Measurements from ENCODE around the gene ZFYVE28. TPM values are rescaled to one million over a fixed set of nuclear protein-coding genes. Genes with fewer than 3 reads are reported as not detected.

Gene ZFYVE28
- total RNA-seq, 1 experiment from 2014 or later: 19.2 TPM

DNA sequence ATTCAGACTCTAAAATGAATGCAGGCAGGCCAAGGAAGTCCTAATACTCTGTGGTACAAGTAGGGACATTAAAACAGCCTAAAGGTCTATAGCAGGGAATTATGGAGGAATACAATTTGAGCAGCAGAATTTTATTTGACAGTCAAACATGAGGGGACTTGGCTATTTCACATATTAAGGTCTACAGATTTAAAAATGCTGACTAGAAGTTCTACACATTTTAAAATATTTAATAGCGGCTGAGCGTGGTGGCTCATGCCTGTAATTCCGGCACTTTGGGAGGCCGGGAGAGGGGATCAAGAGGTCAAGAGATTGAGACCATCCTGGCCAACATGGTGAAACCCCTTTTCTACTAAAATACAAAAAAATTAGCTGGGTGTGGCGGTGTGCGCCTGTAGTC, 187.4 kb downstream of the ZFYVE28 start:
- no peak for ATAC-seq
- RAD21 ChIA-PET (ENCODE audit: low non-redundant PET in 1 of 2, low total read pairs in 2 of 2, uncharacterized antibody in 2 of 2, unreplicated experiment in 2 of 2): no interaction called here
- BruUV-seq (replicated peaks): no TSS peak

GRCh38 chr4:2226261-2226660, 192.2 kb downstream of the ZFYVE28 start:
- ATAC-seq: no peak
- Histone ChIP-seq H3K4me3 (replicated peaks in 1 of 2; ENCODE audit: low read depth in 1 of 2, low read length in 2 of 2) (no peak overlapping the region), H3K9me3 (ENCODE audit: control insufficient read depth in 1 of 2, insufficient read depth in 1 of 2, low read depth in 1 of 2, low read length in 2 of 2) (no peaks in the 10 kb centered on the region), H3K27ac (ENCODE audit: low read depth, low read length) (no peak overlapping the region), H3K27me3 (ENCODE audit: insufficient read depth, low read length) (no peaks in the 10 kb centered on the region), H3K79me2 (ENCODE audit: insufficient read depth, low read length) (no peaks in the 10 kb centered on the region), H3K4me2 (ENCODE audit: low read length) (no peak overlapping the region), H3K9ac (ENCODE audit: low read length) (no peak overlapping the region), H3K9me2 (ENCODE audit: insufficient read depth) (no peaks in the 10 kb centered on the region), H2AFZ (ENCODE audit: low read depth, low read length, poor library complexity, severe bottlenecking) (no peak overlapping the region), H3K4me1 (ENCODE audit: control insufficient read depth in 1 of 2, insufficient read depth in 2 of 2, low read length in 2 of 2) (peaks cover 0 to 7% of the 10 kb centered on the region in 2 experiments; a peak in 2 of 4 replicates), H4K20me1 (ENCODE audit: insufficient read depth) (0 out of 2 replicates have a peak, but pooled peaks cover 5% of the 10 kb centered on the region), H3K36me3 (ENCODE audit: control insufficient read depth in 1 of 2, insufficient read depth in 2 of 2, low read length in 2 of 2) (no peaks in the 10 kb centered on the region; a peak in 1 of 4 replicates)
- ChIA-PET POLR2A (no interaction called here), RAD21 (ENCODE audit: low non-redundant PET in 1 of 2, low total read pairs in 2 of 2, uncharacterized antibody in 2 of 2, unreplicated experiment in 2 of 2) (no interaction called here), CTCF (interaction anchor here (1.8 kb wide), 1 partner anchor 16 kb away, joined by 3 read pairs; the partner anchor contains the start of genes HAUS3 and POLN)
- intact Hi-C loops (cut with micrococcal nuclease): loop anchor here (10.0 kb wide), 1 partner anchor 489 kb away; no protein-coding TSS in a partner anchor
- DNase-seq (ENCODE audit: low read depth, low spot score): no peak
- BruUV-seq (replicated peaks): no TSS peak
- TF ChIP-seq REST (IDR thresholded peaks at IDR 0.05; ENCODE audit: low read depth) (no peak), SRF (IDR thresholded peaks at IDR 0.05; ENCODE audit: low read depth) (no peak), ZNF274 (IDR thresholded peaks at IDR 0.05; ENCODE audit: low read depth, low read length) (no peak), CEBPB (IDR thresholded peaks at IDR 0.05; ENCODE audit: low read depth) (no peak), FOSL1 (IDR thresholded peaks at IDR 0.05; ENCODE audit: low read depth) (no peak), EZH2phosphoT487 (IDR thresholded peaks at IDR 0.05; ENCODE audit: borderline replicate concordance) (no peak), EZH2 (IDR thresholded peaks at IDR 0.05) (no peak), POLR2A (IDR thresholded peaks at IDR 0.05; ENCODE audit: borderline replicate concordance, extremely low read depth, insufficient read depth, insufficient read length) (no peak), CTCF (IDR thresholded peaks at IDR 0.05 in 2 of 3, conservative IDR thresholded peaks at IDR 0.05 in 1 of 3; ENCODE audit: borderline replicate concordance in 1 of 3, insufficient read depth in 1 of 3, low read depth in 2 of 3, low read length in 2 of 3) (no peak)
- TF ChIP-seq, protein P1, sequence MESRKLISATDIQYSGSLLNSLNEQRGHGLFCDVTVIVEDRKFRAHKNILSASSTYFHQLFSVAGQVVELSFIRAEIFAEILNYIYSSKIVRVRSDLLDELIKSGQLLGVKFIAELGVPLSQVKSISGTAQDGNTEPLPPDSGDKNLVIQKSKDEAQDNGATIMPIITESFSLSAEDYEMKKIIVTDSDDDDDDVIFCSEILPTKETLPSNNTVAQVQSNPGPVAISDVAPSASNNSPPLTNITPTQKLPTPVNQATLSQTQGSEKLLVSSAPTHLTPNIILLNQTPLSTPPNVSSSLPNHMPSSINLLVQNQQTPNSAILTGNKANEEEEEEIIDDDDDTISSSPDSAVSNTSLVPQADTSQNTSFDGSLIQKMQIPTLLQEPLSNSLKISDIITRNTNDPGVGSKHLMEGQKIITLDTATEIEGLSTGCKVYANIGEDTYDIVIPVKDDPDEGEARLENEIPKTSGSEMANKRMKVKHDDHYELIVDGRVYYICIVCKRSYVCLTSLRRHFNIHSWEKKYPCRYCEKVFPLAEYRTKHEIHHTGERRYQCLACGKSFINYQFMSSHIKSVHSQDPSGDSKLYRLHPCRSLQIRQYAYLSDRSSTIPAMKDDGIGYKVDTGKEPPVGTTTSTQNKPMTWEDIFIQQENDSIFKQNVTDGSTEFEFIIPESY (IDR thresholded peaks at IDR 0.05; ENCODE audit: extremely low read depth, insufficient replicate concordance, low read length): no peak

More for the DNA sequence above, 187.4 kb downstream of the ZFYVE28 start:
- Histone ChIP-seq H3K79me2 (ENCODE audit: insufficient read depth, low read length) (peaks cover 17% of the 10 kb centered on the region; the same call in 1 of the 2 replicates), H2AFZ (ENCODE audit: low read depth, low read length, poor library complexity, severe bottlenecking) (no peak overlapping the region), H4K20me1 (ENCODE audit: insufficient read depth) (peaks cover 19% of the 10 kb centered on the region; the same call in 1 of the 2 replicates), H3K27me3 (ENCODE audit: insufficient read depth, low read length) (no peaks in the 10 kb centered on the region), H3K9me2 (ENCODE audit: insufficient read depth) (no peaks in the 10 kb centered on the region), H3K4me1 (ENCODE audit: control insufficient read depth in 1 of 2, insufficient read depth in 2 of 2, low read length in 2 of 2) (no peaks in the 10 kb centered on the region), H3K27ac (ENCODE audit: low read depth, low read length) (no peak overlapping the region), H3K9ac (ENCODE audit: low read length) (no peak overlapping the region), H3K36me3 (ENCODE audit: control insufficient read depth in 1 of 2, insufficient read depth in 2 of 2, low read length in 2 of 2) (peaks cover 4 to 14% of the 10 kb centered on the region in 2 experiments; a peak in 3 of 4 replicates), H3K4me2 (ENCODE audit: low read length) (no peak overlapping the region), H3K9me3 (ENCODE audit: control insufficient read depth in 1 of 2, insufficient read depth in 1 of 2, low read depth in 1 of 2, low read length in 2 of 2) (no peaks in the 10 kb centered on the region), H3K4me3 (replicated peaks in 1 of 2; ENCODE audit: low read depth in 1 of 2, low read length in 2 of 2) (no peak overlapping the region)
- no peak for TF ChIP-seq MAX (IDR thresholded peaks at IDR 0.05)
- DNase-seq (ENCODE audit: low read depth, low spot score): no peak
- POLR2A ChIA-PET: no interaction called here
- CTCF ChIA-PET: interaction anchor here (2.2 kb wide), 1 partner anchor 11 kb away, joined by 17 read pairs; no protein-coding TSS in a partner anchor
- intact Hi-C loops (cut with micrococcal nuclease): no loop called here

Measured in HCT116 (cell line).